ENCODE data around the gene NARS2.

GRCh38 chr11:78539506-78539905, 35.2 kb downstream of the NARS2 start:
- TF ChIP-seq CTCF (IDR thresholded peaks at IDR 0.05), result no peak
- TF ChIP-seq POLR2A (IDR thresholded peaks at IDR 0.05), result no peak
